ENCODE results near the gene NDUFS2.

Gene NDUFS2

GRCh38 chr1:161196521-161197451 is 5.4 kb upstream of the NDUFS2 start:
- DNase-seq = no peak

DNA sequence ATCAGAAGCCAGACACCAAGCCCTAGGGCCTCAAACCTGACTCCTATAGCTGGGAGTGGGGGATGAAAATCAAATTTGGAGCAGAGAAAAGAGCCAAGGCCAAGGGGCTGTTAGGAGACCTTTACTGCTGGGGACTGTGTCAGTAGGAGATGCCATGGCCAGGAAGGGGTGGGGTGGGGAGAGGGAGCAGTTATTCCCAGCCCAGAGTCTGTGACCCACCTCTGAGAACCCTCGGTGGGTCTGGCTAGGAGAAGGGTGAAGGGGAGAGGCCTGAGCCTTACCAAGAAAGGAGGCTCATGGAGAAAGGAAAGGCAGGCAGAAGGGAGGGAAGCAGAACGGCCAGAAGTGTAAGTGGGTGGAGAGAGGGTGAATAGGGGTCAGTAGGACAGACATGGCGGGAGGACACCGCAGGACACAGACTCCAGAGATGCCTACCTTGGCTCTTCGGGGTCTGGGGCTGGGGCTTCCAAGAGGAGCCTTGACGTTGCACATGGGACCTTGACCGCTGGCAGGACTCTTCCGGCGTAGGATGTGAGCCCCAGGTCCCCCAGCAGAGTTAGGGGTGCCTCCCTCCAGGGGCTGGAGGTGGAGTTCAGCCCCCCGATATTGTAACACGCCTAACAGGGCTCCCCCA is 4.5 kb upstream of the NDUFS2 start:
- DNase-seq = no peak

DNA sequence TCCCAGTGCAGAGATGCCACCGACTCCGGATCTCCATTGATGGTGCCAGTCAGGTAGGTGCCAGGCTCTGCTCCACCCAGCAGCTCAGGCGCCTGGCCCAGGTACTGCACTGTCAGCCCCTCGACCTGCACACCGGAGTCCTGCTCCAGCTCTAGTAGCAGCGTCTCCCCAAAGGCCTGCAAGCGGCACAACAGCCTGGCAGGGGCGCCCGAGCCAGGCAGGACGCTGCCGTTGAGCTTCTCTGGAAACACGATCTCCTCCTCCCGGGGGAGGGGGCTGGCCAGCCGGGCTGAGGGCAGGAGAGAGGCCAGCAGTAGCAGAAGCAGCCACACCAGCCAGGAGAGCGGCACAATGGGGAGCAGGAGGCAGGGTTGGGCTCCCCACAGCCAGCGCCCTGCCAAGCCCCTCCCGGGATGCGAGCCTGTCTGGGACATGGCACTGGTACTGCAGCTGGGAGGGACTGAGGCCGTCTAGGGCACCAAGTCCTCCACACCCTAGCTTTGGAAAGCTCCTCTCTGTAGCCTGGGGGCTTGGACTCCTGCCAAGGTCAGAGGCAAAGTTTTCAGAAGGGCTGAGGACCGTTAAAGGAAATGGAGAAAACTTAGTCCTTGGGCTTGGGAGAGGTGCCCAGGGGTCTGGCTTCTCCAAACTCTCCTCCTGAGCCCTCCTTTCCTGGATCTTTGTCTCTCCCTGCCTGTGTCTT is 3.8 kb upstream of the NDUFS2 start:
- no peak for DNase-seq

- no peak for DNase-seq
Observed at GRCh38 chr1:161198897-161199431, 3.2 kb upstream of the NDUFS2 start, which contains the start of gene ADAMTS4. ADAMTS4 (minus strand) TSS chr1:161199054; CDS start chr1:161198627, 427 bp downstream.

DNA sequence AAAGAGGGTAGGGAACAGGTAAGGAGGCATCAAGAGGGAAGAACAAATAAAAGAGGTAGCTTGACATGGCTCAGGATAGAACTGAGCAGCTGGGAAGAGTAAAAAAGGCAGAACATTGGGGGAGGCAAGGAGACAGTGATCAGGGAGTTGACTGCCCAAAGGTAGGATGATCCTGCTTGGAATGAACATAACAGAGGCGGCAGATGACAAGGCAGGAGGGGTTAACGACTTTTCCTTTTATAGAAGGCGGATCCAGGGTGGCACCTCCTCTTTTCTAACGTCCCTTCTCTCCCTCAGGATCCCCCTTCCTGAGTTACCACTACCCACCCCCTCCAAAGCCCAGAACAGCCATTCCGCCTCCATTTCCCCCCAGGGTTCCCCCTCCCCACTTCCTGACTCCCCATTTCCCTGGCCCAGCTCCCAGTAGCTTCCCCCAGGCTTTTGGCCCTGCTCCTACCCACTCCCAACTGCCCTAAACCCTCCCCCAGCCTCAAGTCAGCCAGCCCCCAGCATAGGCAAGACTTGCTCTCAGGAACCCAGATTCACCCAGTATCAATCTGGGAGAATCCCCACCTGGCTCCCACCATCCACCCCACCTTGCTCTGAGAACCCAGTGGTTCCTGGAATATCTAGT is 2.5 kb upstream of the NDUFS2 start:
- no peak for DNase-seq

GRCh38 chr1:161200421-161200991 is 1.7 kb upstream of the NDUFS2 start:
- DNase-seq = no peak

DNA sequence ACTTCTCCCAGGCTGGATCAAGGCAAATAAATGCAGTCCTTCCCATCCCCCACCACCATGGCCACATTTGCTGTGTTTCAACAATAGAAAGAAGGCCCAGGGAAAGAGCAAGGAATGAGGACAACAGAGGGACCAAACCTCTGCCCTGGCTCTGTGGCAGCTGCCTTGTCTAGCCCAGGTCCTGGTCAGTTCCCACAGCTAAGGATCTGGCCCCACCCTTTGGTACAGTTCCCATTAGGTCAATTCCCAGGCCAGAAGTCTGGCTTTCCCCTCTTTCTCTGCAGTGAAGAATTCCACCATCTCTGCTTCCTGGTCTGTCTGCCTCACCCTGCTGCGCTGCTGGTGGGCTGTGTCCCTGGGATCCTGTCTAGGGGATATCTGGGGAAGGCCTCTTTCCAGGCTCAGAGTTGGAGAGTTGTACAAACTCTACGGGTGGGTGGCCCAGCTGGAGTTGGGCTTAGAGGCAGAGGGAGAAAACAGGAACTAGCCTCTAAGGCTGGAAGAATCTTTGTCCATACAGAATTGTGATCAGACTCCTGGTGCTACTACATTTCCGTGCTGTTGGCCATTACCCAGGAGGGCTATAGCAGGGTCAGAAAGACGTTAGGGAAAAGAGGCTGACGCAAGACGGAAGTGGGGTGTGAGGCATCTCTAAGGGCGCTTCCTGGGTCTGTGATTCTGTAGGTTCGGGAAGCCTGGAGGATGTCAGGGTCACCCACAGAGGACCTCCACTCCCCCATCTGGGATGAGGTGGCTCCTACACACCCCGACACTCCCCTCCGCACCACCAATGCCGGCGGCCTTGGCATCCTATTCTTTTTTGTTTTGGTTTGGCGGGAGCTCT is 953 bp upstream of the NDUFS2 start:
- no peak for DNase-seq

GRCh38 chr1:161206411-161207140 is 4.4 kb downstream of the NDUFS2 start:
- no peak for DNase-seq

DNA sequence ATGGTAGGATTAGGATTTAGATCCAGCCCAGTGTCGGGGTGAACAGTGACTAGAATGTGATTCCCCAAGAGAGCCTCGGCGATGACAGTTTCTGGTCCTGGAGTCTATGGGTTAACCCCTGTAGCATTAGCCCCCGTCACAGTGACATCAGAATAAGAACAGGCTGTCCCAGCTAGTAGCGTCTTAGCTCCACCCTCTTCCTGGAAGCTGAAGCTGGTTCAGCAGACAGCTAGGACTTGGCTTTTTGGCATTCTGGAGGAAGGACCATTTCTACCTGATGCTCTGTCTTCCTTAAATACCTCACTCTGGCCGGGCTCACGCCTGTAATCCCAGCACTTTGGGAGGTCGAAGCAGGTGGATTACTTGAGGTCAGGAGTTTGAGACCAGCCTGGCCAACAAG is 5.0 kb downstream of the NDUFS2 start:
- DNase-seq = no peak

DNA sequence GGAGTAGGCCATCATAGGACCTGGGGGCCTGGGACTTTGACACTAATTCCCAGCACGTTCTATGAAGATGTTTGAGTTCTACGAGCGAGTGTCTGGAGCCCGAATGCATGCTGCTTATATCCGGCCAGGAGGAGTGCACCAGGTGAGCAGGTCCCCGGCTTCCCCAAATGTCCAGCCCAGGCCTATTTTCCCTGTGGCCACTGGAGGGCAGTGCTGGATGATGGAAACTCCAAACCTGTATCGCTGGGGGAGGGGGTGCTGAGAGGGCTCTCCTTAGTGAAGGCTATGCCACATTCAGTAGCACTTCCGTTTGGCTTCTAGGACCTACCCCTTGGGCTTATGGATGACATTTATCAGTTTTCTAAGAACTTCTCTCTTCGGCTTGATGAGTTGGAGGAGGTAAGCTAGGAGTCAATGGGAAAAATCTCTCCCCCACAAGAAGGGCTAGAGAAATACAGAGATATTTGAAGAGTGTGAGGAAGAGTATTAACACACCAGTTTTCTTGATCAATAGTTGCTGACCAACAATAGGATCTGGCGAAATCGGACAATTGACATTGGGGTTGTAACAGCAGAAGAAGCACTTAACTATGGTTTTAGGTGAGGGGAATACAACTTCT is 7.7 kb downstream of the NDUFS2 start:
- DNase-seq = peak; percentile 32 to 50

DNA sequence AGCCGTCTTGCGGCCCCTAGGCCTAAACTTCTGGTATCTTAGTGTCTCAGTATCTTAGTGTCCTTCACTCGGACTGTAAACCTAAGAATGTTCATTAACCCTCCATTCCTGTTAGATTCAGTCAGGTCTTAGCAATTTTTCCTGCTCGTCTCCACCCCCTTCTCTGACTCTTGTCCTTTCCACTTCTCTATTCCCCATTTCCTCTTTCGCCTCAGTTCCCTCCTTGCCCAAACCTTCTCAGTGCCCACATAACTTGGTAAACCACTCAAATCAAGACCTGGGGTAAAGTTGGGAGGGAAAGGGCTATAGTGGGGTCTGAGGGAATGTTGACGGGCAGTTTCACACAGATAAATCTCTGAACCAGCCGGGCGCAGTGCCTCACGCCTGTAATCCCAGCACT is 12.2 kb downstream of the NDUFS2 start:
- no peak for DNase-seq

- DNase-seq = no peak
Observed at GRCh38 chr1:161215076-161215475, 12.9 kb downstream of the NDUFS2 start, which contains the start of gene FCER1G. FCER1G (plus strand) TSS chr1:161215295; CDS start chr1:161215322, 27 bp downstream.

- DNase-seq = no peak
Observed at GRCh38 chr1:161216945-161217712, 15.0 kb downstream of the NDUFS2 start.

GRCh38 chr1:161217831-161218230 is 15.7 kb downstream of the NDUFS2 start:
- no peak for DNase-seq

DNA sequence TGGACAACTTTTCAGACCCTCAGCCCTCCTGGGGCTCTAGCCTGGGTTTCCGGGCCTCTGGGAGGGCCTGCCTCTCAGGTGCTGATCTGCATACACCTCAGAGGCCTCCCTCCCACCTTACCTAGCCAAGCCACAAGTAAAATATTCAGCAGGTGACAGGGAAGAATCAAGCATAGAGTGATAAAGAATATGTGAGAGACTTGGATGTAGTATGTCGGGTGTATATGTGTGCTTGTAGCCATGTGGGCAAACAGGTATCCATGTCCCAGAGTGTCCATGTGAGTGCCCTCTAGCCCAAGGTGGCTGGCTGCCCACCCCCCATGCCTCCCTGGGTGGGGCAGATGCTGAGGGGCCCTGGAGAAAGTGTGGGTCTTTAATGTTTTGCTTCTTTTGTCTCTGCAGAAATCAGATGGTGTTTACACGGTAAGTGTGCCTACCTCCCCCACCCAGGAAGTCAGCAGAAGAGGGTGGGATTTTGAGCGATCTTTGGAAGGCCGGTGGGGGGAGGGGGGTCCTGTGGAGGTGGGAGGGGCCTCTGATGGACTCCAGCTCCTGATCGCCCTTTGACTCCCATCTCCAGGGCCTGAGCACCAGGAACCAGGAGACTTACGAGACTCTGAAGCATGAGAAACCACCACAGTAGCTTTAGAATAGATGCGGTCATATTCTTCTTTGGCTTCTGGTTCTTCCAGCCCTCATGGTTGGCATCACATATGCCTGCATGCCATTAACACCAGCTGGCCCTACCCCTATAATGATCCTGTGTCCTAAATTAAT is 16.3 kb downstream of the NDUFS2 start:
- no peak for DNase-seq

DNA sequence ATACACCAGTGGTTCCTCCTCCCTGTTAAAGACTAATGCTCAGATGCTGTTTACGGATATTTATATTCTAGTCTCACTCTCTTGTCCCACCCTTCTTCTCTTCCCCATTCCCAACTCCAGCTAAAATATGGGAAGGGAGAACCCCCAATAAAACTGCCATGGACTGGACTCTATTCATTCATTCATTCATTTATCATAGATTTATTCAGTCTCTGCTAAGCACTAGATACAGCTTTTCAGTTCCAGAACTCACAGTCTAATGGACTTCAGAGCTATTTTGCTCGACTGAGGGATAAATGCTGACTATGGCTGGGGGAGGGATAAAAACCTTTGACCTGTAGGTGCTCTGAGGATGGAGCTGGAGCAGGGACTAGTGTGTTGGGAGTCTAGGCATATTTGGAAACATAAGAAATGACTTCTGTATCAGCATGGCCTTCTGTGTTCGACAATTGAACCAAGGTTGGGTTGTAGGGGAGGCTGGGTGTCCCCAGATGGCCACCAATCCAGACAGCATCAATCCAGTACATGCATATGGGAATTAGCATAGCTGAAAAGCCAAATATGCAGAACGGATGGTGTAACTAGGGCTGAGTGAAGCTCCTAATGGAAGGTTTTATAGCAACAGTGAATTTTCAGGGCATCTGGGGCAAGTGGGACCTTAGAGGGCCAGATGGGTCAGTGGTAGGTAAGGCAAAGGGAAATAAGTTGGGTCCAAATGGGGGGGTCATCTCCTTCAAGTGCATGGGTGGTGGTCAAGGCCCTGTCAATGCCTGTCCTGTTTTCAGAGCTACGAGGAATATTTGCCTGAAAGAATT is 17.1 kb downstream of the NDUFS2 start:
- DNase-seq = no peak

DNA sequence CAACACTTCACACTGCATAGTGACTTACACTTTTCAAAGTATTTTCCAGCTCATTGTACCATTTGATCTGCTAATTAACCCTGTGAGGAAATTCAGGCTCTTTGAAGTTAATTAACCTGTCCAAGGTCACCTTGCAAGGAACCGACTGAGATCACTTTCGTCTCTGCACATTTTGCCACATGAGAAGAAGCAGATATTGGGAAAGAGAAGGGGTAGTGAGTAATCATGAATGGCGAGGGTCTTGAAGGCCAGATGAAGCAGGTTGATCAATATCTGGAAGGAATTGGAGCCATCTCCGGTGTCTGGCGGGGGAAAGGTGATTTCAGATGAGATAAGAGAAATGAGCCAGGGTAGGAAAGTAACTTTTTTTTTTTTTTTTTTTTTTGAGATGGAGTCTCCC is 17.8 kb downstream of the NDUFS2 start:
- no peak for DNase-seq

Data from NCI-H1930 (cell line).